Measurements from ENCODE around the gene ALK.

ALK gene

DNA sequence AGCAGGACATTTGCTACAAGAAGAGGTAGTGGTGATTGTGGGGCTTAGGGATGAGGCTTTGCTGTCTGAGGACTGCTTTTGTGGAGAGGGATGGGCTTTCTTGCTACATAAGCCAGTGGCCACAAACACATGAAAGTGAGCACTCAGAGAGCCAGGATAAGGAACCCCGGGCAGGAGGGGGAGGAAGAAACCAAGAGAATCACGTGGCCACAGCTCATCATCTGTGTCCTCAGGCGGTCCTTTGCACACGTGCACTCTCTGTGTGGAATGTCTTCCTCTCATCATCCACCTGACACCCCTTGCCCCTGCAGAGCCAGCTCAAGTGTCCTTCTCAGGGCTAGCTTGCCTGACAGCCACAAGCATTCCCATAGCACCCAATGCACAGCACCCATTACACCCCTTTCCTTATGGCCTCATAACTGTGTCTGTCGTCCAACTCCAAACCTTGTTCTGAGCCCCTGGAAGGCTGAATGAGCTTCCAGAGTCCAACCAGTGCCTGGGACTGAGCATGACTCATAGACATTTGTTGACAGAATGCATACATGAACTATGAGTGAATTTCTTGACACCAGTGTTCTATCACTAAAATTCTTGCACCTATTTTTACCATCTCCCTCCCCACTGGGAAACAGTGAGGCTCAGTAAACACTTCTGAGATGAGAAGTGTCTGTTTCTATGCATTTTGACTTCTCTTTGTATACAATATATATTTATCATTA lies 398.3 kb downstream of the ALK start:
- DNase-seq, result peak; percentile 90

DNA sequence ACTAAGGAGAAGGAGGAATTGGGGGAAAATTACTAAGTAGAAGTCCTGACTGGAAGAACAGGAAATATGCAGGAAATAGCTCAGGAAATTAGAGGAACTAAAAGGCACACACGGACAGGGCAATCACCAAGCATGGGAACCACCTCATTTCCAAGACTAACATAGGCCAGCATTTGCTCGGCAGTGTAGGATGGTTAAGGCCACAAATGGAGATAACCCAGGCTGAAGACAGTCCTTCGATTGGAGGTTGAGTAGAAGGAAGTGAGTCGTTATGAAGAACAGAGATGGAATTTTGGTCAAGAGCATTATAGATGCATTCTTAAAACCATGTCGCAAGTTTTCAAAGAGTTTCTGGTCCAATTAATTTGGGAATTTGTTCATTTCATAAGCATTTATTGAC lies 401.4 kb downstream of the ALK start:
- DNase-seq, result peak; percentile 78

DNA sequence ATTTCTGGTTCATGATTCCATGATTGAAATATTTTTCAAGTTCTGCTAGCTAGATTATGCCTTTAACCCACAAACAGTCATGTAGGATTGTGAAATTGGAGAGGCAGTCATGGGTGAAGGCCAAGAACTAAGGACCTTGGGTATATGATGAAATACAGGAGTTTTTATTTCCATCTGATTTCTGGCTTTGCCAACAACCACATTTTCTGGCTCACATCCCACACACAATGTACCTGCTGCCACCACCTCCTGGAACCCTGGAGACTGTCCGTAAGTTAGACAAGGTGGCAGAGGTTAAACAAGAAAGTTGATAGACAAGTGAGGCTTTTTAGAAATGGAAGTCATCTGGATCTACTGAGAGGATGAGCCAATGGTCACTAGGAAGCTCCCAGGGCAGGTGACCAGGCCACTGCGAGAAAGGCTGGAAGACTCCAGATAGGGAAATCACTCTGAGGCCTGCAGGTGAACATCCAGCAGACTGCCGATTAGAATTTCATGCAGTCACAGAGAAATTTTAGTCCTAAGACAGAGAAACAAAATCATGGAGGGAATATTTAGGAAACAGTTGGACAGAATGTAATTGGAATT lies 402.0 kb downstream of the ALK start:
- peak; percentile 80 for DNase-seq

DNA sequence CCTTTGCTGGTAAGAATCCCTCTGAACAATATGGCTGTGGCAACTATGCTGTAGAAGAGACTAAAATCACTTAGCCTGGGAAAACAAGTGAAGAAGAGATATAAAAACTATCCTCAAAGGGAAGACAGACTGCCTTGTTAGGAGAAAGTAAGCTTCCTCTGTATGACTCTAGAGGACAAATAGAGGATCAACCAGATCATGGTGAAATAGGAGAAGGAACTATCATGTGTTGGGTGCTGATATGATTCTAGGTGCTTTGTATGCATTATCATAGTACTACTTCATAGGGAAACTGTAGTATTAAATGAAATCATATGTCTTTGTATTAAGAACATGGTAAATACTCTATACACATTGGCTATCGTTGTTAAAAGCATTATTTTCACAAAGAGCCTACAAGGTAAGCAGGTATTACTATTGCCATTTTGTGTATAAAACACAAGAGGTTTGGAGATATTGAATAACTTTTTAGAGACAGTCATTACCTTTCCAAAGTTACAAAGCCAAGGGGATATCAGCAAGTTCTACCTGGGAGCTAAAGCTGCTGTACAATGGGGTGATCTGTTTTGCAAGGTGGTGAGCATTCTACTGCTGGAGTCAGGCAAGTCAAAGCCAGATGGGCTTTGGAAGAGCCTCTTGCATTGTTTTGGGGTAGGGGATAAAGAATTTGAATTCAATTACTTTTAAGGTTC lies 402.6 kb downstream of the ALK start:
- DNase-seq, result no peak

DNA sequence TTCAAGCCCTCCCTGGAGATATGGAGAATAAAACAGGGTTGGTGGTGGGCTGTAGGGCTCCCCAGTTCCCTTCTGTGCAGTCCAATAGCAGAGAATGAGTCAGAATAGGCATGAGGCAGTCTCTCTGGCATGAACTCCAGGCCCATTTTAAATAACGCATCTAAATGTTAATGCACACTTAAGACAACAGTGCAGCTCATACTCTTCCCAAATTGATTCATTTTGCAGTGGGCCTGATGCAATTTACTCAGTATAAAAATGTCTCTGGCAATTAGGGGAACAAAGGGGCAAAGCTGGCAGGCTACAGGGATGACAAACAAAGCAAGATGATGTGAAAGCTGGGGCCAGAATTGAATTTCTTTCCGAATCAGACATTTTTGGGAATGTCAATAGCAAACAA lies 403.4 kb downstream of the ALK start:
- peak; percentile 22 for DNase-seq

DNA sequence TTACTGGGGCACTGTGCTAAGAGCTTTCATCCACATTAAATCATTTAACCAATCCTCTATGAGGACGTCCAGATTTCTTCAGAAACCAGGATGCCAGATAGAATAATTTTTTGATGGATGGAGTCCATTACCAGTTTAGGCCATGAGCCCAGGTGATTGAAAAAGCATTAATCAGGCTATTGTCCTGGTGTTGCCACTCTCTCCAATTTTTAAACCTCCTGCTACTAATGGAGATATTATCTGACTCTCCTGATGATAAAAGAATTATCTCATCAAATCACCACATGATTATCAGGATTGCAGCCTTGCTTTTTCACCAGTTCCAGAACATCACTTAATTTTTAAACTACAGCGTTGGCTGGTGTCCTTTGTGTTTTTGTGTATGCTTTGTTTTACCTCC lies 404.0 kb downstream of the ALK start:
- no peak for DNase-seq

DNA sequence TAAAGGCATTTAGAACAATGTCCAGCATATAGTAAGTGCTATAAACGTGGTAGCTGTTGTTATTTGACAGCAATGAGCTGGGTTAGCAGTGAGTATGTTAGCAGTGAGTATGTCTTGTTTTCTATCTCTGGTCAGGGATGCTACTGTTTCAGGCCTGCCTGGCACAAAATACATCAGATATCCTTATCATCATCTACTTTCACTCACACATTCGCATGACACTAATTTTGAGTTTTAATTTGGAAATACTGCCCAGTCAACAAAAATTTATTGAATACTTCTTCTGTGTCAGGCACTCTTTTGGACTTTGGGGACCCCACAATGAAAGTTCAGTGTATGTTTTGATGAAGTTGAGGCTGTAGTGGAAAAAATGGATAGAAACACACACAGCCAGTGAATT lies 404.6 kb downstream of the ALK start:
- DNase-seq, result no peak

DNA sequence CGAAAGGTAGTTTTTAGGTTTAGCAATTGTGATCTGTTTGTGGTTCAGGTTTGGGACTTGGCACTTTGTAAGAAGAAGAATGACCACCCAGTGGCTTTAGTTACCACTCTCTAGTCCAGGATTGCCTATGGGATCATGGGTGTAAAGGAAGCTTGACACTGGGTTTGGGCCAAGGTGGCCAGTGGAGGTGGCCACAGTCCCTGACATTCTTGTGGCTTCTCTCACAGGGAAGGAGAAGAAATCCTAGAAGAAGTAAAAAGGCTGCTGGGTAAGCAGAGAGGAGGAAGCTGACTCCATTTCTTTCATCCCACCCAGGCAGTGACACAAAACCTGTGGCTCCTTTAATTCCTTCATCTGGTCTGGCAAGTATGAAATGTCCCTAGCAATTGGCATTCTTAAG lies 411.5 kb downstream of the ALK start:
- DNase-seq, result no peak

DNA sequence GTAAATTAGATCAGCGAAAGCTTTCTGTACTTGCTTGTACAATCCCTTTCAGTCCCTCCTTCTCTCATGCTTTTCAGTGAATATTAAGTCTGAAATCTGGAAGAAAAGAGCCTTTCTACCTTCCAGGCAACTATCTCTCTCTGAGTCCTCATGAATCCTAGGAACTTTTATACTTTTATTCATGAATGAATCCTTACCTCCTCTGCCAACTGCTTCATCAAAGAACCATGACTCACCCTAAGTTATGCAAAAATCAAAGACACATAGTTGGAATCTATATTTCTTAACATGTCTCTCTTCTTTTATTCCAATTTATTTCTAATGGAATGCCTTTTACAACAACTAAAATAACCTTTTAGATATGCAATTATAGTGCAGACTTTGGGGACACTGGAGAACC lies 412.0 kb downstream of the ALK start:
- peak; percentile 31 for DNase-seq

DNA sequence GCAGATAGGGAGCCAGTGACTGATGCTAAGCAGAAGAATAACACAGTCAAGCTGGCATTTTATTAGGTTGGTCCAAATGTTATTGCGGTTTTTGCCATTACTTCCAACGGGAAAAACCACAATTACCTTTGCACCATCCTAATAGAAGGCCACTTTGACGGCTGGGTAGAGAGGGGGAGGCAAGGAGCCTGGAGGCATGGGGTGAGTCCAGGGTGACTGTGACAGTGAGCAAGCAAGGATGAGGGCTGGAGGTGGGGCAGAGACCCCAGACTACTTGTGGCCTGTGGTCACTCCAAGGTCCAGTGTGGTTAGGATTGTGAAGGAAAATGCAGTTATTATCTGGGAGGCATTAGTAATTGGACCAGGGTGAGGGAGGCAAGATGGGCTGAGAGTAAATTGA lies 416.6 kb downstream of the ALK start:
- no peak for DNase-seq

DNA sequence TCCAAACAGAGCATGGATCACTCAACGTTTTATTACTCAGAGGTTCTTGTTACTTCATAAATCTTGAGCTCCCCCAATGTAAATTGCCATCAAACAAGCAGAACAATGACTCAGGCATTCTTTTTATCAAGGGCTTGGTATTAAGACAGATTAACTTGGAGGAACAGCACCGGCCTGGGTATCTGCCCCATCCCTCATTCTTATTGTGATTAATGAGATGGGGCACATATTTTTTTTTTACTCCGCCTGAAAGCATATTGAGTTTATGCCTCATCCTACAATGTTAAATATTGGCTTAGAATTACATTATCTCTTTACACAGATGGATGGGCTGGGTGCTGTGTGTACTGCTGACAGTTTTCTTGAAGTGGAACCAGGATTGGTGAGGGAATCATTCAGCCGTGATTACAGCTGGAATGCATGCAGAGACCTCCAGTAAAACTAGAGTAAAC lies 418.9 kb downstream of the ALK start:
- peak; percentile 68 for DNase-seq

DNA sequence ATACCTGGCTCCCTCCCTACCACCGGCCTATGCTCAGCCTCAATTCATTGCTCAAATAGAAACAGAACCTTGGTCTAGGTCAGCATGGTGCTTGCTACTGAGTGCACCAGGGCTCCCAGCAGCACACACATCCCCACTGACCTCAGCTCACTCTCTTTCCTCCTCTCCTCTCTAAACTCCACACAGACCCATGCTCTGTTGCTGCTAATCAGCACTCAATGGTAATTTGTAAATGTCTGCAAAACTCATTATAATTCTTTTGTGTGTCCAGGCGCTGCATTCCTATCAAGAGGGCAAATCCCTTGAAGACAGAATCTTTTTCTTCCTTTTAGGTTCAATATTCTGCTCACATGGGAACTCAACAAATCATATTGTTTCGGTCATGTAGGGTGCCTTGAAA lies 424.0 kb downstream of the ALK start:
- DNase-seq, result no peak

DNA sequence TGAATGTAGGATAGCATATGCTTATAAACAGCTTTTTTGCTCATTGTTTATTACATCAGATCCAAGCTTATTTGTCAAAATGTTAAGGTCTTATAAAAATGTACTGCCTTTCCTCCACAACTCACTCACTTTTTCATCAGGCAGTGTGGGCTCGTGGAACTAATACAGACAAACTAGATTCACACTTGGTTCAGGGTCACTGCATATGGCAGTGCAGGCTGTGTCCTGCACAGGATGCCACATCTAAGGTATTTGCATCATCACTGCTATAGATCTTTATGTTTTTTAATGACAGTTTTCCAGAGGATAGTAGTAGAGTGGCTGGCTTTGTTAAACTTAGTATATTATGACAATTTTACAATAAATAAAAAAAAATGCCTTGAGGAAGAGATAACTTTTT lies 425.2 kb downstream of the ALK start:
- no peak for DNase-seq

DNA sequence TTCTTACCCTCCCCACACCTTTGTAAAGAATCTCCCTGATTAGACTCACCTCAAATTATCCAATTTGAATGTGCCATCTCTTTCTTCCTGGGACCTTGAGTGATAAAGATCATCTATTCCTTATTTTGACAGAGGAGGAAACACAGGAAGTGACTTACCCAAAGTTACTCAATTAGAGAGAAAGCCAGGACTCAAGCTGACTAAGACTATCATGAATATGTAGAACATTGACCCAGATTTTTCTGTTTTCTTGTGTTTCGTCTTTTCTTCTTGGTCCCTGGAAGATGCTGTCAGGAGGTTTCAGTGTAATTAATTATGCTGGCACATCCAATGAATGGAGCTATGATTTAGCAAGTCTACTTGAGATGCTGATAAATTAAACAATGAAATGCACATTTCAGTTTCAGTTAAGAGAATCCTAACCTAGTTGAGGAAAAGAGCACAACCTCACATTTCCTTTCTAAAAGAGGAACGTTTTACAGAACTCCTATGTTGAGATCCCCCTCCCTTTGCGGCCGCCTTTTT lies 425.8 kb downstream of the ALK start:
- no peak for DNase-seq

DNA sequence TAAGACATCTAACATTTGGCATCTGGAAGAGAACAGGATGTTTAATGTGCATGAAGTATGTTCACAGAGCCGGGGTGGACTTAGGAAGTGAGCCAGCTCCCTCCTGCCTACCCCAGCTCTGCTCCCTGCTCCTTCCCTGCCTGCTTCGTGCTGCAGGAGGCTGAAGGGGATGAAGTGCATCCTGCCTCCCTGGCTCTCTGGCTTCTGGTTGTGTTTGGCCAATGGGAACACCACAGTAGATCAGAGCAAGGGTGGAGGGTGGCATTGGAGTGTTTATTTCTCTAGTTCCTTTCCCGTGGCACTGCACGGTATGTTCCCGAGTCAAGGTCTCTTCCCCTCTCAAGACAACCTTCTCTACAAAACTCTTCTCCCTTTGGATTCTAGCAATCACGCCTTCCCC lies 426.3 kb downstream of the ALK start:
- DNase-seq, result no peak

DNA sequence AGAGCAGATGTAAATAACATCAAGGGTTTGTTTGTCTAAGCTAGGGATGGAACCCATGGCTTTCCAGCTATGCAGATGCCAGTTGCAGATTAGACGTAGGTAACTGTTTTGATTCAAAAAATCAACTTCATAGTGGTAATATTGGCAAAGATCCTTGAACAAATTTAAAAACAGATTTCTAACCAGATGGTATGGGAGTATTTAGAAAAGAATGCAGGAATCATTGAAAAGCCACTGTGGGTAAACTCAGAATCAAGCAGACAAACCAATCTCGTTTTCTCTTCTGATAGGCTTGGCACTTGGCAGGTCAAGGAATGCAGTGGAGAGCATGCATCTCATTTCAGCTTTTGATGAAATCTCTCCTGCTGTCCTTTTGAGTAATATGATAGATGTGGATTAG lies 428.7 kb downstream of the ALK start:
- DNase-seq, result no peak

DNA sequence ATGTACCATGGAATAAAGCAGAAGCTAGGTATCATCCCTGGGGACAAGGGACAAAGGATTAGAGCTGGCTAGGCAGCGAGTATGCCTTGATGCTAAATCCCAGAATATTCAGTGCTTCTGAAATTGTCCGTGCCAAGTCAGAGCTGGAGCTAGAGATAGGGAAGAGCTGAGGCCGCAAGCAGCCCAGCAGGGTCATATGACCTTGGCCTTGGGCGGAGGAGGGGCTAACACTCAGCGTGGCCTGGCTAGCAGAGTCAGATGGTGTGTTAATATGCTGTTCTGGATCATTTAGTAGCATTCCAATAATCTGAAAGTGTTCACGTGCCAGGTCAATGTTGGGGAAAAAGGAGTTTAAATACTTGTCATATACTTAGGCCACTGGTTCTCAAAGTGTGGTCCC lies 431.3 kb downstream of the ALK start:
- DNase-seq, result no peak

DNA sequence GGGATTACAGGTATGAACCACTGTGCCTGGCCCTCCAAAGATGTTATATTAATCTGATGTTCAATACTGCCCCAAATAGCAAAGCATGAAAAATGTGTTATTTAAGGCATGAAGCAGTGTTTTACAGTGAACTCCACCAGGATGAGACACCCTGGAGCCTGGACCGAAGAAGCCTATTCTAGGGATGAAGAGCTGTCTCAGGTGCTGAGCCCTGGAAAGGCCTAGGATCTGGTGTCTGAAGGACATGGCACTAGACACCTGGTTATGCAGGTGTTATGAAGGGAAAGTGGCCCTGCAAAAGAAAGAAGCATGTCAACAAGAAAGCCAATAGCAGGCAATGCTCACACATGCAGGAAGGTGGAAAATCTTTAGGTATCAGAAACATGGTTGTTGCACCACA lies 431.8 kb downstream of the ALK start:
- DNase-seq, result no peak

DNA sequence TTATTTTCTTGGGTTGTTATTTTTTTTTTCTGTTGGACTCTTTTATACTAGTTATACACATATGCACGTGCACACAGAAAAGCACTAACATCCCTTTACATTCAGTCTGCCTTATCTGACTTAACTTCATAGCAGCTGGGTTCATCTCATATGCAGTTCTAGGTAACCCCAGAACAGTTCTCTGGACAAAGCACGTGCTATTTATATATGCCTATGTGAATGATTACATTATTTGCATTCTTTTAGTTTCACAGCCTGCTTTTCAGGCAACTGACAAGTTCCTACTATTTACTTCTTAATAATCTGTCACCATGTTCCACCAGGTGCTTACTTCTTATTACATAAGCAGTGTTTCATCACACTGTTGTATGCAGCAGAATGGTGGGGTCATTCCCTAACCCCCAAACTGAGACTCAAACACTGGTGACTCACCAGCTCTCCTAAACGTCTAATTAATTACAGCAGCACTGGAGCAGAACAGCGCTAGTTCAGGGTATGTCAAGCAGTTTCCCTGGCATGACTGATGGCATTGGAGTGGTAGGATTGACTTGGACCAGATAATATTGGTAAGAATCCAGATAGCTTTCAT lies 433.3 kb downstream of the ALK start:
- no peak for DNase-seq

DNA sequence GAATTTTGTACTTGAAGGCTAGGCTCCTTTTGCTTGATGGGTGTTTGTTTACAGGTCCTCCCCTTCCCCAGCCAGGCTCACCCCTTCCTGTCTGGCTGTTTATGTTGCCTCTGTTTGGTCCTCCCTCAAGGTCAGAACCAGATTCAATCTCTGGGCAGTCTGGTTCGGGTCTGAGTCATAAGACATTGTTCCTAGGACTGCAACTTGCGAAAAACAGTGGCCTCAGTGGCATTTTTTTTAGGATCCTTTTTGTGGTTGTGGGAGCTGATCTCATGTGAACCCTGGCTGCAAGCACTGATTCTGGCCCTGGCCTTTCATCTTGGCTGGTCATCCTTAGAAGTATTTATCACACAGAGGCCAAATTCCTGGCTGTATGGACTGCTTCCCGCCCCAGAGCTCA lies 435.8 kb downstream of the ALK start:
- no peak for DNase-seq

DNA sequence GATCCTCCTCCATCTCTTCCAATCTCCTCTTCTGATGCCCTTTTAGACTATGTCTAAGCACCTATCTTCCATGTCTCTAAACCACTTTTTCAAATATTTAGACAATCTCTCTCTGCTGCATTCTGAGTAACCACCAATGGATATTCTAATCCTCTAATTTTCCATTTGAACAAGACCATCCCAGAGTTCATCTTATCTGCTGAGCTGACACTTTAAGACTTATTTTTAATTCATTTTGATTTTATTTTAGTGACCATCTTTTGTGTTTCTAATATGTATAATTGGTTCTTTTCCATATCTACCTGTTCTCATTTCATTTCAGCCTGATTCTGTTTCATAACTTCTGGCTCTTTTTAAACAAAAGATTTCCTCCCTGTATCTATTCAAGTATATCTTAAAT lies 436.3 kb downstream of the ALK start:
- no peak for DNase-seq

DNA sequence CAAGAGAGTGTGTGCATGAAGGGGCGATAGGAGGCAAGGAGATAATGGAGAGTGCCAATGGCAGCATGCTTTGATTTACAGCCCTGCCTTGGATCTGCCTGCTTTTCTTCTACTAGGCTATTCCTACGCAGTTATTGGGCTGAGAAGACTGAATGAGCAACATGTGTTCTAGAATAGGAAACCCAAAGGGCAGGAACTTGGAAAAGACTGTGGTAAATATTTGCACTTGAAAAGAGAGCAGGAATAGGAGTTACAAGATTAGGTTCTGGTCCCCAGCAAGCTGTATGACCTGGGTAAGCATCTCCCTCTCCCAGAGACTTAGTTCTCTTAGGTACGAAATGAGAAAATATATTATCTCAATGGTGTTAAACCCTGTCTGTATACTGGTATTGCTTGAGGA lies 438.5 kb downstream of the ALK start:
- DNase-seq, result no peak

DNA sequence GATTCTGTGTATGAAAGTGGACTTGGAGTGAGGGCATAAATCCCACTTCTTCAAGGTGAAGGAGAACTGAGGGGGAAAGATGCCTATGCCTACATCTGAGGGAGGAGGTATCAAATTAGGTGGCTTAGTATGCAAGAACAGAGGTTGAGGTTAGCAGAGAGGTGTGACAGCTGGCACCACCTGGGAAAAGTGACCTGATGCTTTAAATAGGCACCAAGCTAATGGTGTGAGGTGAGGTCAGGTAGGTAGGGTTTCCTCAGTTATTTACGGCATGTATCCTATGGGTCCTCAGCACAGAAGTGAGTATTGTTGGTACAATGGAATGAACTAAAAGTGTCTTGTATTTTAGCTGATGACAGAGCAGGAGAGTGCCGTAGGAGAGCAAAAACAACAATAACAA lies 439.0 kb downstream of the ALK start:
- no peak for DNase-seq

DNA sequence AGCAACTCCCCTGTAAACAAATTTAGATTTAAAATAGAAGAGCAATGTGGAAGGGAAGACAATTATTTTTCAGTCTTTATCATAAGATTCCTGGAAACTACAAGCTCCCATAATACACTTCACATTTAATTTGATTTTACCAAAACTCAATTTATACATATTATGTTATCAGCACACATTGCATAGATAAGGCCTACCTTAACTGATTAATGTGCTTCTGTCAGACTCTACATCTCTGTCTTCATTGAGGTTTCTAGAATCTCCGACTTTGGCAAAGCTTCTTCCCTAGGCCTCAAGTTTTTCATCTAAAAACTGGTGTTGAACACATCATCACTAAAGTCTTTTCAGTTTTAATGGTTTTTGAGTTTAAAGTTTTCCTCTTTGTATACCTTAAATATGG lies 440.1 kb downstream of the ALK start:
- no peak for DNase-seq
